Measurements from ENCODE around the gene HAT1.

DNA sequence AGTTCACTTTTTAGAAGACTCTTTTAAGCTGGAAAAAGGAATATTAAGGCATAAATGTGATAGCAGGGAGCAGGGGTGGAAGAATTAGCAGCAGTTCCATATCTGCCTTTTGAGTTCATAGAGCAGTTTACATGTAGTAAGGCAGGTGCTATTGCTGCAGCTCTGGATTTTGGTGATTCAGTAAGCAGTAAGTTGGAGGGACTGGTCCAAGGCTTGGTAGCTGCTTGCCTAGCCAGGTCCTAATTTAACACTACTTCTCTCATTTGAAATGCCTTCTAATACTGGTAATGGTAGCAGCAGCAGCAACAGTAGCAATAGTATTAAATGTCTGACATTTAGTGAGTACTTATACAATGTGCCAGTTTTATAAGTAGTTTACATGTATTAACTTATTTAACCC, 30.0 kb downstream of the HAT1 start:
- TF ChIP-seq CTCF (conservative IDR thresholded peaks at IDR 0.05) (no peak), ZFX (IDR thresholded peaks at IDR 0.05) (no peak)
